NCI-H2227 (cell line): ENCODE results near the gene NRDC.

Source experiments
- DNase-seq: peaks from one replicate; lab custom pipeline; 2025; ENCODE audit not compliant: unreplicated experiment; lab: John Stamatoyannopoulos, UW

The NRDC gene

DNA sequence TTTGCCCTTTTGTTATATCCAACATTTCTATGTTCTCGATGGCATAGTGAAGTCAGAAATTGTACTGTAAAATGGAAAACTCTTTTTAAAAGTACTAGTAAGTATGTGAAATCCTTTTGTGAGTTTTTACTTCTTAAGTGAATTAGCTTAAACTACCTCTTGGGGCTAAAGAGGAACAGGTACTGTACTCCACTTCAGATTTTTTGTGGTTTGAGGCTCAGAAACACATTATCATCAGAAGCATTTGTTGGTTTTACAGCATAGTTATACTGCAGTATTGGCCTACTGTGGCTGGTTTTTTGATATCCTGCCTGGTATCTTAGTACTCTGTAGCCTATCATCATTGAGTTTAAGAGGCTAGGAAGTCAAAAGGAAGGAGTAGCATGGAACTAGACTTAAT lies 117.2 kb downstream of the NRDC start:
- DNase-seq: no peak

DNA sequence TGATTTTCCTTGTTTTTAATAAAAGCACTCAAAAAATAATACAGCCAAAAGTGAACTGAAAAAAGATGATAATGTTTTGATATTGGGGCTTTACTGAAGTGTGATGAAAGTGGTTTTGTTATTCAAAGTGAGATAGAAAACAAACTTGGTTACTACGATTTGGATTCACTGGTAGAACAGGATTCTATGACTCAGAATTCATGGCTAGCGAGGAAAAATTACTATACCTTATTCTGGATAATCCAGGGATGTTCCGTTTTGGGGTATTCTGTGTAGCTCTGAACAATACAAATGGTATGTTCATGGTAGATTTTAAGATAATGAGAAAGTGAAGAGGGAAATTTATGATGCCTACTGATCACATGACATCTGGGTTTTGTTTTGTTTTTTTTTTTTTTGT lies 117.7 kb downstream of the NRDC start:
- DNase-seq: no peak

DNA sequence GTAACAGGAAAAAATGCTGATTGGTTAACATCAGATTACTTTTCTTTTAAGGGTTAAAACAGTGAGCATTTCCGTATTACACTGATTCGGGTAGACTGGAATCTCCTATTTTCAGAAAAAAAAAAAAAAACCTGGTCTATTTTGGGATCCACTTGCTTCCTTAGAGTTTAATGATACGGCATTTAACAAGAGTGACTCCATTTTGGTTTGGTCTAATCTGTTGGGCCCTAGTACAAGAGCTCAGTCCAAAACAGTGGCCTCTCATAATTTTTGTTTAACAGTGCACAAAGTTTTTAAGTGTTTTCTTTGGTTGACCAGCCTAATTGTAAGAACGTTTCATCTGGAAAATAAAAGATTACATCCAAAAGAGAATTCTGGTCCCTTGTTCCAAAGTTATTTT lies 120.2 kb downstream of the NRDC start:
- DNase-seq: no peak

DNA sequence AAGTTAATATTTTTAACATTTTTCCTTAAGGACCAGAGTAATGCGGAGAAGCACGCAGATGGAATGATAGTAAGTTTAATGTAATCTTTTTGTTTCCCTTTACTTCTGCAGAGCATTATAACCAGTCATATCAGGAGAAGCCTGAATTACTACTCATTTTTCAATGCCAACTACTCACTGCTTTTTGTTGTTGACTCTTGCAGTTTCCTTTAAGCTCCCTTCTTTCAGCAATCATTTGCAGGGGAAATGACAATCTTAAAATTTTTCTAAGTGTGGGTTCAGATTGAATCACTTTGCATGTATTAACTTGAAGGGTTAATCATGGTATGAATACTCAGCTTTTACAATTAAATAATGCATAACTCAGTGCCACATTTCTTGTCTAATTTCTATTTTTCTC lies 122.2 kb downstream of the NRDC start:
- no peak for DNase-seq

DNA sequence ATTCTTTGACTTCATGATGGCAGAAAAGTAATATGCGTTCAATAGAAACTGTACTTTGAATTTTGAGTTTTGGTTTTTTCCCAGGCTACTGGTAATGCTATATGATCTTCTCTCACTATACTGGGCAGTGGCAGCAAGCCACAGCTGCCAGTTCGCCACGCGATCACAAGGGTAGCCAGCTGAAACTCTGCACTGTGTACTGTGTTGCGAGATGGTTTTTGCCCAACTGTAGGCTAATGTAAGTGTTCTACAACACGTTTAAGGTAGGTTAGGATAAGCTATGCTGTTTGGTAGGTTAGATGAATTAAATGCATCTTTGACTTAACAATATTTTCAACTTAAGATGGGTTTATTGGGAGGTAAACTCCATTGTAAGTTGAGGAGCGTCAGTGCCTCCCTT lies 123.1 kb downstream of the NRDC start:
- DNase-seq: no peak

DNA sequence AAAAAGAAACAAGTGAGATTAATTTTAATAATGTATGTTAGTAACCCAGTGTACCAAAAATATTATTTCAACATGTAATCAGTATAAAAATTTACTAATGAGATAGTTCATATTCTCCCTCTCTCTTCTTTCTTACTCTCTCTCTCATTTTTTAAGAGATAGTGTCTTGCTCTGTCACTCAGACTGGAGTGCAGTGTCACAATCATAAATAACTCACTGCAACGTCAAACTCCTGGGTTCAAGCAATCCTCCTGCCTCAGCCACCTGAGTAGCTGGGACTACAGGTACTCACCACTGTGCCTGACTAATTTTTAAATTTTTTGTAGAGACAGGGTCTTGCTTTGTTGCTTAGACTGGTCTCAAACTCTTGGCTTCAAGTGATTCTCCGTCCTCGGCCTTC lies 123.9 kb downstream of the NRDC start:
- no peak for DNase-seq

DNA sequence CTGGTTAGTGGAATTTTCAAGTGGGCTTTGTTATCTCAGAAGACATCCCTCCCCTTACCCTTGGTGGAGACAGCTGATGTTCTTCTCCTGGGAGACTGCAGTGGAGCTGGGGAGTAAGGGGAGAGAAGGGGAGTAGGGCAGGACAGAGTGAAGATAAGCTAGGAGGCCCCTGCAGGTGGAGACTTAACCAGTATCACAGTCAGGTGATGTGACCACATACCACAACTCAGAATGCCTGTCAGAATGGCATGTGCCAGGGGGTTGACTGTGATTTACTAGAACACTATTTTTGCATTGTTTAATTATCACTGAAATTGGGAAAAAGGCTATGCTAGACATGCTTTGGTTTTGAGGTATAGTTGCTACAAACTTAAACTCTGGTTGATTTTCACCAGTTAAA lies 124.6 kb downstream of the NRDC start:
- DNase-seq: no peak

DNA sequence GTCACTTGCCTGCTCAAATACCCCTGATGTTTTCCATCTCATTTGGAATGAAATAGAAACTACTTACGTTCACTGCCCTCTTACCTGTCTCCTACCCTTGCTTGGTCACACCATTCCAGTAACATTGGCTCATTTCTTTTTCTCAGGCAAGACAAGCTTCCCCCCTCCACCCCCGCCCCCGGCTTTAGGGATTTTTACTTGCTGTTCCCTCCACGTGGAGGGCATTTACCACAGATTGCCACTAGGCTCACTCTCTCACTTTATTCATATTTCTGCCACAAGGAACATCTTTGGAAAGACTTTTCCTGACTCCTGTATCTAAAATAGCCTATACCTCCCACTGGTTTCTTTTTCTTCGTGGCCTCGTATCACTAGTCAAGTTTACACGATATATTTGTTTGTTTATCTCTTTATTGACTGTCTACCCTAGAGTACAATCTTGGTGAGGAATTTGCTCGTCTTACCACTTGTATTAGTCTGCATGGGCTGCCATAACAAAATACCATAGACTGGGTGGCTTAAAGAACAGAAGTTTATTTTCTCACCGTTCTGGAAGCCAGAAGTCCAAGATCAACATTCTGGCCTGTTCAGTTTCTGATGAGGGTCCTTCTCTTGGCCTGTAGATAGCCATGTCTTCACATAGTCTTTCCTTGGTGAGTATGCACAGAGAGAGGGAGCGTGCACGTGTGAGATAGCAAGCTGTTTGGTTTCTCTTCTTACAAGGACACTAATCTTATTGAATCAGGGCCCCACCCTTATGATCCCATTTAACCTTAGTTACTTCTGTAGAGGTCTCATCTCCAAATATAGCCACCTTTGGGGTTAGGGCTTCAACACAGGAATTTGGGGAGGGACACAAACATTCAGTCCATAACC lies 126.2 kb downstream of the NRDC start:
- no peak for DNase-seq

DNA sequence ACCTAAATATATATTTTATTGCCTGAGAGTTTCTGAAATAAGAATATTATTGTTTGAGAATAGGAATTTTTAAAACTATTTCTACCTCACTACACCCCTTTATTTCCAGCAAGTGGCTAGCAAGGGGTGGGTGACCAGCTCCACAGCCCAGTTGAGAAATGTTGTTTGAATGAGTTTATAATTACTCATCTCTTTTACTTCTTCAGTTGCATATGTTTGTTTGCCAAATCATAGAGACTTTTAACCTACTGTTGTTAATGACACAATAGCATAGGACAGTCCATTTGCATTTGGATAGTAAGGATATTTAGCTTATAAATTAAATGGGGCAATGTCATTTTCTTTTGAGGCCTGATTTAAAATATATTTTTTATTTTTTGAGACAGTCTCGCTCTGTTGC lies 127.8 kb downstream of the NRDC start:
- DNase-seq: no peak

DNA sequence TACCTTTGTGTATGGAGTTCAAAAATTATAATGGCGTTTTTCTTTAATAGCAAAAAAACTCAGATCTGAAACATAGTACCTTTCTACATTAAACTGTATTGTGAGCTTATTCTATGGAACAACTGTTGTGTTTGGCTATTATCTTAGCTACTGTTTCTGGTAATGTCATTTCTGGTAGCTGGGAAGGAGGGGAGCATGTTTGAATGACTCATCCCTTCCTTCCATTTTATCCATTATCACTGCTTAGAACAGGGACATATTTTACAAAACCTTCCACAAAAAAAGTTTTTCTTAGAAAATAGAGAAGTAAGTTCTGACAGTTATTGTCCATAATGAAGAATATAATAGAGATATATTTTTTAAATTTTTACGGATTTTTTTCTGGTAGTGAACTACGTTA lies 128.3 kb downstream of the NRDC start:
- DNase-seq: no peak

DNA sequence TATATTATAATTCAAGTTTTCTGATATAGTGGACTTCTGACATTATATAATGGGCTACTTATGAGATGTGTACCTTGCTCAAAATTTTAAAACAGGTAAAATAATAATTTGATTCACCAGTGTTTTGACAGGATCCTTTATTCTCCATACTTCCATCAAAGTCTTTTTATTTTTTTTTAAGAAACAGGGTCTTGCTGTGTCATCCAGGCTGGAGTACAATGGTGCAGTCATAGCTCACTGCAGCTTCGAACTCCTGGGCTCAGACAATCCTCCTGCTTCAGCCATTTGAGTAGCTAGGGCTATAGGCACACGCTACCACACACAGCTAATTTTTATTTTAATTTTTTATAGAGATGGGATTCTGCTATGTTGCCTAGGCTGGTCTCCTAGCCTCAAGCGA lies 129.4 kb downstream of the NRDC start:
- no peak for DNase-seq

DNA sequence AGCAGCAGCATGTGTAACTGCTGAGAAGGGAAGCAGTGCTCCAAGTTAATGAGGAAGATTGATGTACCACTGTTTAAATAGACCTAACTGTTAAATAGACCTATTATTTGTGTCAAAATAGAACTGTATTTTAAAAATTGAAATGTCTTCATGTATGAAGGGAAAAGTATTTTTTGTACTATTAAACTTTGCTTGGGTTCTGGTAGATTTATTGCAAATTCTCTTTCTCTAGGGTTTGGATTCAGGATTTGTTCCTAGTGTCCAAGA lies 133.3 kb downstream of the NRDC start:
- DNase-seq: no peak

DNA sequence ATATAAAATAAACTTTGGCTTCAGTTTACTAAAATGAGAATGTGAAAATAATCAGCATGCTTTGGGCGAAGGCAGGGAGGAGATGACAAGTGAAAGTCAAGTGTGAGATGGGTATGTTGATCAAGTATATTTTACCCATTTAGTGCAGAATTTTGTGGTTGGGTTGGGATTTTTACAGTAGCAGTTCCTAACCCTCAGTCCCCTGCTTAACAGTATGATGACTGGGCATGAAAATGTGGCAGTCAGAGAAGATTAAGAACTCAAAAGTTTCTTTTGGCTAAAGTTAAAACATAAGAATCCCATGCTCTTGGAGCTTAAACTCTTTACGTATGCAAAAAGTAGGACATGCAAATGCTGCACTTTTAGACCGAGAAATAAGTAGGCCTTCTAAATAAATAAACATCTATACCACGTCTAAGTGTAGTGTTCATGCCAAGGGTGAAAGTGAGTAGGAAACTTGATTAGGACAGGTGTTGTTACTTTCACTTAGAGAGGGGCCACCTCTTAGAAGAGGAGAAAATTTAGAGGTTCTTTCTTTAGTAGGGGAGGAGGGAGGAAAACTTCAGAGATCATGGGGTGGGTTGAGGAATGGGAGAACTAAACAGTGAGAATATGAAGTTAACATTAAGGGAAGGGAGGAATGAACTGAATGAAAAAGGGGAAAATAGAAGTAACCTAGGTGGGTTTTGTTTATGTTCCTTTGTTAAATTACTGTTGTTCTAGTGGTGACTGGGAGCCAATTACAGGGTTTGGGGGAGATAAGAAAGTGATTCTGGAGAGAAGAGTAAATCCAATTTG lies 133.8 kb downstream of the NRDC start:
- no peak for DNase-seq

DNA sequence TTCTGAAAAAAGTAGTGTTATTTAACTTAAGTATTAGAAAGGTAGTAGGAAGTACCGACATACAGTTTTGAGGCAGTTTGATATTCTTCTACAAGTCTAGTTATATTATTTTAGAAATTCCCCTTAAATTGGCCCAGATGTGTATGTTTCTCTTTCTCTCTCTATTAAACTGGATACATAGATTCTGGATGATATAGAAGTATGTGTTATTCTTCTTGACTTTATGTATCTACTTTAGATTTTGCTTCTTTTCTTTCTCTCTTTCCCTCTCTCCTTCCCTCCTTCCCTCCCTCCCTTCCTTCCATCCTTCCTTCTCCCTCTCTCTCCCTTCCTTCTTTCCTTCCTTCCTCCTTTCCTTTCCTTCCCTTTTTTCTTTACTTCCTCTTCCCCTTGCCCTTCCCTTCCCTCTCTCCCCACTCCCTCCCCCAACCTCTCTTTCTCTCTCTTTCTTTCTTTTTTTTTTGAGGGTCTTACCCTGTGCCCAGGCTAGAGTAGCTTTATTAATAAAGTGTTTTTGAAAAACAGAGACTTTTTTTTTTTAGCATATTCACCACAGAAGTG lies 137.3 kb downstream of the NRDC start:
- no peak for DNase-seq

DNA sequence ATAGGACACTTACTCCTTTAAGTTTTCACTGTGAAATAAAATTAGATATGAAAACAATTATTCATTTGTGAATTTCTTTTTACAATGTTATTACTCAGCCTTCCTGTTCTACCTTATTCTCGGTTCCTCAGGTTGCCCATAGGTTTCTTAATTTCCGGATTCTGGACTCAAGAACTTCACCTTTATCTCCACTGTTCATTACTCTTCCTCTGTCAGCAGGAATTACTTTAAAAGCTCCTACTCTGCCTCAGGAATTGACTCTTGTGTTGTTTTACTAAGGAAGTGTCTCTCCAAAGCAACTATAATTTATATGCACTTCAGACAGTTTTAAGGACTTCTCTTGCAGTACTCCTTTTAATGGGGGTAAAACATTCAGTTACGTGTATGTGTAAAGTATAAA lies 137.9 kb downstream of the NRDC start:
- DNase-seq: no peak
